Esophagus (tissue), 2 donors: ENCODE results near the gene PTPN3. TPM values are rescaled to one million over a fixed set of nuclear protein-coding genes. Genes with fewer than 3 reads are reported as not detected.
"Not testable (repeated sequence)": the region's sequence is repeated elsewhere in the genome, so short reads cannot be mapped to it uniquely, and the experiment has no call there.

Source experiments
- H3K27ac ChIP-seq, 2 donors: one replicate each; pipeline ENCODE4 v1.5.1; 2013; ENCODE audit warnings: low read depth in 2 of 2, mild to moderate bottlenecking in 2 of 2, inconsistent platforms in 1 of 2, low read length in 1 of 2, moderate library complexity in 1 of 2
- H3K27me3 ChIP-seq, 2 donors: one replicate each; pipeline ENCODE4 v1.6.1; 2013; ENCODE audit warnings: low read length in 2 of 2, control low read depth in 1 of 2, mild to moderate bottlenecking in 1 of 2; ENCODE audit not compliant: insufficient read depth in 2 of 2, control insufficient read depth in 1 of 2
- H3K36me3 ChIP-seq, 2 donors: one replicate each; pipeline ENCODE4 v1.6.1; 2013; ENCODE audit warnings: low read length in 1 of 2; ENCODE audit not compliant: control insufficient read depth in 2 of 2, insufficient read depth in 2 of 2
- H3K4me1 ChIP-seq, 2 donors: one replicate each; pipeline ENCODE4 v1.6.1; 2013; ENCODE audit warnings: low read length in 1 of 2; ENCODE audit not compliant: control insufficient read depth in 2 of 2, insufficient read depth in 2 of 2
- H3K4me3 ChIP-seq, 2 donors: one replicate each; pipeline ENCODE4 v1.5.1; 2013; ENCODE audit warnings: low read length in 2 of 2, mild to moderate bottlenecking in 2 of 2, low read depth in 1 of 2, moderate library complexity in 1 of 2
- H3K9me3 ChIP-seq, 2 donors: one replicate each; pipeline ENCODE4 v1.6.1; 2013; ENCODE audit warnings: mild to moderate bottlenecking in 2 of 2, low read depth in 1 of 2, low read length in 1 of 2, moderate library complexity in 1 of 2; ENCODE audit not compliant: control insufficient read depth in 2 of 2, insufficient read depth in 1 of 2
- WGBS, 2 donors: extraction: QIAGEN DNeasy Blood & Tissue Kit; methylation state at CpG; one replicate each; pipeline ENCODE4 v1.1.7; 2013; 5-methylcytosine and 5-hydroxymethylcytosine counted together
- polyA plus RNA-seq, 2 donors: library from polyadenylated mRNA; stranded (reverse); fragments of 200-250 nt; gene quantifications; one replicate each; pipeline ENCODE4 v1.2.3, GENCODE V29; 2013
- donor health status: healthy with polysubstance abuse.
- donor health status: Bipolar disorder and iron deficiency.

The PTPN3 gene
- polyA plus RNA-seq, 2 donors = 14.7 to 29.2 TPM

DNA sequence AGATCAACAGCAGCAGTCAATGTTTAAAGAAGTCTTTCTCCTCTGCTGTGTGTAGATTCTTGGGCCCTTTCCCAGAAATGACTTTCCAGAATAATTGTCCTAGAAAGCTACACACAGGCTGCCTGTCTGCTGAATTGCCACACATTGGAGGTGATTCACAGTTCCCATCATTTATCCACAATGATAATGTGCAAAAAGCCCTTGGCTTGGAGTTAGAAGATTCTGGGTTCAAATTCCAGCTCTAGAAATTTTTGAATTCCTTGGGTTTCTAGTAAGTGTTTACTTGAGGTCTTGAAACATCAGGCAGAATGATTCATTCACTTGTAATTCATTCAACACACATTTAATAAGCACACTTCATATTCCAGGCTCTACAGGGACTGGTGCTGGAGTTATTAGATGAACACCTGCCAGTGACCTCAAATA, 148.7 kb downstream of the PTPN3 start:
- Histone ChIP-seq H3K9me3 (no peaks in the 10 kb centered on the region), H3K4me1 (peaks cover 0 to 3% of the 10 kb centered on the region in 2 donors), H3K4me3 (no peak overlapping the region), H3K27me3 (no peaks in the 10 kb centered on the region), H3K36me3 (no peaks in the 10 kb centered on the region), H3K27ac (no peak overlapping the region)

DNA sequence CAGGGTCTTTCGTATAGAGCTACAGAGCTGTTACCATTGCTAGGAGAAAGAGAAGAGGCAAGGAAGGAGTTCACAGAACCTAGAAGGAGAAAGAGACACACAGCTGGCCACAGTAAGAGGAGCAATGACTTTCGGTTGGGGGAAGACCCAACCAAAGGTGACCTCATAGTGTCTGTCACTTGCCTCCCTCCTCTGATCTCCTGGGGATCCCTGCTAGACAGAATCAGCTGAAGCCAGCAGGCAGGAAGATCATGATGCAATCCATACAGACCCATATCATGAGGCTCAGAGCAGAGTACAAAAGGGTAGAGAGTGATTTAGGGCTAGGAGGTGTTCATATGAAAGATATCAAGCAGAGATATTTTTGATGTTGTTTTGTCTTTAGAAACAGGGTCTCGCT, 151.2 kb downstream of the PTPN3 start:
- WGBS, 2 donors = 83 to 87% methylated on average over 3 of the region's 3 CpGs
- H3K27ac ChIP-seq = no peak overlapping the region

DNA sequence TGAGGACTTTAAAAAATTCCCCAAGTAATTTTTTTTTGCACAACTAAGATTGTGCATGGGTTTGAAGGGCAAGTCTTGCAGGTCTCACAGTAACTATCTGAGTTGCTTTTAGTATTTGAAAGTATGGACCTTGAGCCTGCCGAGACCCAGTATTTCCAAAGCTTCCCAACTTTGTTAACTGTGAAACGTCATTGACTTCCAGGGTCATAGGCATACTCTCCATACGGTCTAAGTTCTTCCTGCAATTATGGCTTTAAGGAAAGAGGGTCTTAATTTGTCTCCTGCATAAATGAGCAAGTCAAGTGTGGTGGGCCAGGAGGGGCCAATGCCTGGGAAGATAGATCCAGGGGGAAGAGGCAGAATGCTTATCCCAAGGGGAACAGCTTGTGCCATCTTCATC, 153.2 kb downstream of the PTPN3 start:
- Histone ChIP-seq H3K27me3 (no peaks in the 10 kb centered on the region), H3K4me3 (no peak overlapping the region), H3K9me3 (no peaks in the 10 kb centered on the region), H3K36me3 (no peaks in the 10 kb centered on the region), H3K4me1 (peaks cover 0 to 8% of the 10 kb centered on the region in 2 donors), H3K27ac (no peak overlapping the region)
- 62 to 70% methylated on average over 3 of the region's 3 CpGs for WGBS, 2 donors

More for the DNA sequence above, 151.2 kb downstream of the PTPN3 start:
- H3K4me1 ChIP-seq = peaks cover 0 to 5% of the 10 kb centered on the region in 2 donors
- H3K27me3 ChIP-seq = no peaks in the 10 kb centered on the region
- H3K4me3 ChIP-seq = no peak overlapping the region
- H3K9me3 ChIP-seq = no peaks in the 10 kb centered on the region
- no peaks in the 10 kb centered on the region for H3K36me3 ChIP-seq

DNA sequence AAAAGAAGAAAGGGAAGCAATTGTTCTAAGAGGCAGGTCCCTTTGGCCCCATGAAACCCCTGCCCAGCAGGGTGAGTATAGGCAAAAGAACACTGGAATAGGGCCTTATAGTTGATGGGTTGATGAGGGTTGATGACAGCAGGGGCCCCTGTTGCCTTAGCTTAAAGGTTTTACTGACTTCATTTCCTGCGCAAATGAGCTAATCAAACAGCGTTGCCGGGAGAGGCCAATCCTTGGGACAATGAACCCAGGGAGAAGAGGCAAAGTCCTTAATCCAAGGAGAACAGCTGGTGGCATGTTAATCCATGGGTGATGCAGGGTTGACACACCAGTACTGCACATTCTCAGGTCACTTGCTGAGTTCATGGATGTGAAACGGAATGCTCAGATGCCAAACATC, 155.2 kb downstream of the PTPN3 start:
- 84 to 85% methylated on average over 4 of the region's 4 CpGs for WGBS, 2 donors
- no peaks in the 10 kb centered on the region for H3K27me3 ChIP-seq

DNA sequence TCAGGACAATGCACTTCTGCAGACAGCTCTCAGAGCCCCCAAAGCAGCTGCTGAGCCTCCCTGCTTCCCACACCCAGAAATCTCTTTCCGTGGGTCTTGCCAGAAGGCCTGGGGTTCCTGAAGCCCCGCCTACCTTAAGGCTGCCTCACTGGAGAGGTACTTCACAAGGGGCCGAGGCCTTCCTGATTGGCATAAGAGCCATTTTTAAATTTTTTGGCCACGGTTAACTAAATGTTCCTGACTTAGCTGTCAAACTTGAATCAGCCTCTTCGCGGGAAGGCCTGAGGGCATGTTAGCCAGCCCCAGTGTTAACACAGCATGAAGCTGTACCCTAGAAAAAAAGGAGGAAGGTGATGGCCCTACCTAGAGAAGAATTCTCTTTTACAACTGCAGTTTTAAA, 156.5 kb downstream of the PTPN3 start:
- no peaks in the 10 kb centered on the region for H3K36me3 ChIP-seq
- H3K27ac ChIP-seq = no peak overlapping the region
- peaks cover 0 to 8% of the 10 kb centered on the region in 2 donors for H3K4me1 ChIP-seq
- no peaks in the 10 kb centered on the region for H3K27me3 ChIP-seq
- WGBS, 2 donors = 32 to 42% methylated on average over 6 of the region's 6 CpGs
- H3K4me3 ChIP-seq = no peak overlapping the region
- no peaks in the 10 kb centered on the region for H3K9me3 ChIP-seq

More for the DNA sequence above, 155.2 kb downstream of the PTPN3 start:
- Histone ChIP-seq H3K9me3 (no peaks in the 10 kb centered on the region), H3K4me3 (no peak overlapping the region), H3K27ac (no peak overlapping the region), H3K4me1 (peaks cover 0 to 8% of the 10 kb centered on the region in 2 donors), H3K36me3 (no peaks in the 10 kb centered on the region)

DNA sequence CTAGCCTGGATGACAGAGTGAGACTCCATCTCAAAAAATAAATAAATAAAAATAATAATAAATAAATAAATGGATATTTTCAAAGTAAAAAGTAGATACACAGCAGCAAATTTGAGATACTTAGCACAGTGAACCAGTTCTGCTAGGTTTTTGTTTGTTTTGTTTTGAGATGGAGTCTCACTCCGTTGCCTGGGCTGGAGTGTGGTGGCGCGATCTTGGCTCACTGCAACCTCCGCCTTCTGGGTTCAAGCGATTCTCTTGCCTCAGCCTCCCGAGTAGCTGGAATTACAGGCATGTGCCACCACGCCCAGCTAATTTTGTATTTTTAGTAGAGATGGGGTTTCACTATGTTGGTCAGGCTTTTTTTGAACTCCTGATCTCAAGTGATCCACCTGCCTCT, 157.1 kb downstream of the PTPN3 start:
- H3K4me3 ChIP-seq, H3K27me3 ChIP-seq, H3K9me3 ChIP-seq, H3K36me3 ChIP-seq, H3K27ac ChIP-seq, H3K4me1 ChIP-seq: not testable (repeated sequence)
- 66 to 79% methylated on average over 7 of the region's 7 CpGs for WGBS, 2 donors

DNA sequence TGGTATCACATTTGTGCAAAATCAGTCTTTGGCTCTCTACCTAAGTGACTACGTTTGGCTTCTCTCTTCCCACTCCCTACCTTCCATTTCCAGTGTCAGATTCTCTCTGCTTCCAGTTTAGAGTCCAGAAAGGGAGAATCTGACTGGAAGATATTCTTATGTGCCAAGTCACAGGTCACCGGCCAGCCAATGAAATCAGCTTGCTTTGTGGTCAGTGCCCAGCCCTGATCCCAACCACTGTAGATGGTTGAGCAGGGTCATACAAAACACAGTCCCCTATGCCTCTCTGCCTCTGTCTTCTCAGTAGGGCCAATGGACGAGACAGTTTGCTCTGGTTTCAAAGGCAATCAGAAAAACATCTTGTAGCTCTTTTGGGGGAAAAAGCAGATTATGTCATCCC, 161.7 kb downstream of the PTPN3 start:
- H3K27ac ChIP-seq = no peak overlapping the region
- WGBS, 2 donors = 82 to 86% methylated on average over 3 of the region's 3 CpGs

DNA sequence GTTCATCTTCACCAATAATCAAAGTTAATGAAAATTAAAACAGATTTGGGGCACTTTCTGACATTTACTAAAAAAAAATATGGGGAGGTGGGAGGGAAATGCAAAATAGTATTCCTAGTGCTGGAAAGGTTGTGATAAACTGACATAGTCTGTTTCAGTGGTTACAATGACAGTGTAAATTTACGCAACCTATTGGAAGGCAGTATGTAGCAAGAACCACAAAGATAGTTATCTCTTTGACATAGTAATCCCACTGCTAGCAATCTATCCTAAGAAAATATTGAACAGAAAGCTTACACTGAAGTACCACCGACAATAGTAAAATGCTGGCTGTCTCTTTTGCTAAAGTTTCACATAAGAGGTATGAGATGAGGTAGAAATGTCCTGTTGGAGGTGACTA, 162.2 kb downstream of the PTPN3 start:
- 76 to 82% methylated on average over 2 of the region's 2 CpGs for WGBS, 2 donors
- no peaks in the 10 kb centered on the region for H3K4me1 ChIP-seq
- H3K27ac ChIP-seq = no peak overlapping the region
- no peak overlapping the region for H3K4me3 ChIP-seq
- H3K9me3 ChIP-seq = no peaks in the 10 kb centered on the region
- no peaks in the 10 kb centered on the region for H3K27me3 ChIP-seq
- no peaks in the 10 kb centered on the region for H3K36me3 ChIP-seq

More for the DNA sequence above, 161.7 kb downstream of the PTPN3 start:
- H3K36me3 ChIP-seq = no peaks in the 10 kb centered on the region
- H3K4me3 ChIP-seq = no peak overlapping the region
- no peaks in the 10 kb centered on the region for H3K9me3 ChIP-seq
- H3K4me1 ChIP-seq = peaks cover 0 to 2% of the 10 kb centered on the region in 2 donors
- no peaks in the 10 kb centered on the region for H3K27me3 ChIP-seq

DNA sequence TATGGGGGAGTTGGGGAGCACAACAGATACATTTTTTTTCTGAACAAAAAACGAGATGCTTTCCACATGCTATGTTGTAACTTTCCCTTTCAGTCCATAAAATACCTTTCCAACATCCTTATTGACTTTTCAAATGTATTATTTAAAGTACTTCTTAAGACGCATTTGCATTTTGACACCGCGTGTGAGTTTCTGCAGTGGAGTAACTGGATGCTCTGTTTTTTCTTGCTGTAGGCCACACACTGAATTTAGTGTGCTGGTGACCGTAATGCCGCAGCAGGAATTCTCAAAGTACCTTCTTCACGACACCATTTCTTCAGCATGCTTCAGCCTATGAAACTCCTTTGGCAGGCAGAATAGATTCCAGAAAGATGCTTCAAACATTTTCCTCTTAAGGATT, 163.0 kb downstream of the PTPN3 start:
- no peaks in the 10 kb centered on the region for H3K27me3 ChIP-seq
- no peaks in the 10 kb centered on the region for H3K36me3 ChIP-seq
- H3K4me3 ChIP-seq = no peak overlapping the region
- H3K4me1 ChIP-seq = peaks cover 1 to 2% of the 10 kb centered on the region in 2 donors
- no peak overlapping the region for H3K27ac ChIP-seq
- 78 to 82% methylated on average over 7 of the region's 7 CpGs for WGBS, 2 donors
- no peaks in the 10 kb centered on the region for H3K9me3 ChIP-seq

DNA sequence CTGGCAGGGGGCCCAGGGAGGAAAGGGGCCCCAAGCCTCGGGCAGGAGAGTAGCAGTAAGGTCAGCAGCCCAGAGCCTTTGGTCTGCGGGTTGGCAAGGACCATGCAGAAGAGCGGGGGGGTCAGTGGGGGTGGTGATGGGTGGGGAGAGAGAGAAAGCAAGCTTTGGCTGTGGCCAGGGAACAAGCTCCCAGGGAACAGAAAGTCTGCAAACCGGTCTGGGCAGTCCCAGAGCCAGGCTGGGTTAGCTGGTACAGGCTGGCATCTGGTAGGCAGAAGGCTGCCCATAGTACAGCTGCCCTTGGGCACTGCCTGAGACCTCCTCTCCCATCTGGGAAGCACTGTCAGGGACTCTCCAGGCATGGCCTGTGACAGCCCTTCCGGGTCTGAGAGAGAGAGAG, 166.8 kb downstream of the PTPN3 start:
- no peaks in the 10 kb centered on the region for H3K27me3 ChIP-seq
- H3K36me3 ChIP-seq = no peaks in the 10 kb centered on the region
- peak overlapping the region; percentile 38 to 80 for H3K27ac ChIP-seq
- peaks cover 3 to 7% of the 10 kb centered on the region in 2 donors for H3K4me1 ChIP-seq
- 24 to 28% methylated on average over 5 of the region's 5 CpGs for WGBS, 2 donors
- no peaks in the 10 kb centered on the region for H3K9me3 ChIP-seq
- no peak overlapping the region for H3K4me3 ChIP-seq
